Endometrium (tissue), 2 donors: ENCODE measurements around the gene MLST8.

Experiments
- FAIRE-seq: peaks from 2 replicates; lab custom pipeline; 2012; peaks lifted over from hg19 to GRCh38; lab: Jason Lieb, UNC
- donor health status: control.
- donor health status: control.

The MLST8 gene

GRCh38 chr16:2173366-2173765, 31.9 kb upstream of the MLST8 start:
- FAIRE-seq = no peak

GRCh38 chr16:2173916-2174315, 31.3 kb upstream of the MLST8 start:
- no peak for FAIRE-seq

GRCh38 chr16:2174396-2175131, 30.7 kb upstream of the MLST8 start:
- no peak for FAIRE-seq

GRCh38 chr16:2175454-2175853, 29.8 kb upstream of the MLST8 start:
- FAIRE-seq = no peak

- no peak for FAIRE-seq
These were observed 29.2 kb upstream of the MLST8 start for GRCh38 chr16:2176047-2176446.

GRCh38 chr16:2177101-2177500, 28.2 kb upstream of the MLST8 start:
- FAIRE-seq = no peak

GRCh38 chr16:2177561-2177960, 27.7 kb upstream of the MLST8 start:
- no peak for FAIRE-seq

GRCh38 chr16:2178321-2179106, 26.7 kb upstream of the MLST8 start:
- FAIRE-seq = no peak

- FAIRE-seq = no peak
These were observed 26.1 kb upstream of the MLST8 start for GRCh38 chr16:2179107-2179501.

GRCh38 chr16:2179576-2179975, 25.7 kb upstream of the MLST8 start:
- FAIRE-seq = no peak

- FAIRE-seq = no peak
These were observed 24.8 kb upstream of the MLST8 start for GRCh38 chr16:2180461-2180860.

GRCh38 chr16:2180962-2181923, 24.0 kb upstream of the MLST8 start:
- FAIRE-seq = no peak

- FAIRE-seq = no peak
These were observed 23.3 kb upstream of the MLST8 start for GRCh38 chr16:2181952-2182351.

- no peak for FAIRE-seq
These were observed 21.6 kb upstream of the MLST8 start for GRCh38 chr16:2183671-2184070.

- no peak for FAIRE-seq
These were observed 20.9 kb upstream of the MLST8 start for GRCh38 chr16:2184346-2184745.

- FAIRE-seq = no peak
These were observed 20.3 kb upstream of the MLST8 start for GRCh38 chr16:2184962-2185361.

GRCh38 chr16:2186064-2186463, 19.2 kb upstream of the MLST8 start:
- FAIRE-seq = no peak

- FAIRE-seq = no peak
These were observed 18.7 kb upstream of the MLST8 start for GRCh38 chr16:2186505-2186904.

- no peak for FAIRE-seq
These were observed 18.0 kb upstream of the MLST8 start for GRCh38 chr16:2187212-2187611.

- no peak for FAIRE-seq
These were observed 16.9 kb upstream of the MLST8 start for GRCh38 chr16:2188395-2188794.

GRCh38 chr16:2189252-2189893, 15.9 kb upstream of the MLST8 start:
- FAIRE-seq = no peak
